Osteoblast (primary cell): ENCODE measurements around the gene CPN1. TPM values are rescaled to one million over a fixed set of nuclear protein-coding genes. Genes with fewer than 3 reads are reported as not detected.
A peak's percentile ranks its signal among the peaks of the same experiment; 100 is the strongest.

Experiments
- DNase-seq: peaks from one replicate; pipeline ENCODE4 v3.0.0; 2011; ENCODE audit warnings: low spot score, mixed read lengths; ENCODE audit not compliant: insufficient read length; ENCODE audit errors: missing footprints
- H2AFZ ChIP-seq: 2 replicates; pipeline ENCODE4 v1.6.0; 2011; ENCODE audit warnings: mild to moderate bottlenecking, low read length
- H3K27ac ChIP-seq: 2 replicates; pipeline ENCODE4 v1.5.1; 2011; ENCODE audit warnings: mild to moderate bottlenecking, low read depth, low read length, moderate library complexity
- H3K27me3 ChIP-seq: 2 replicates; pipeline ENCODE4 v1.6.0; 2012; ENCODE audit warnings: mild to moderate bottlenecking, control low read depth, inconsistent platforms, low read length, moderate library complexity; ENCODE audit not compliant: insufficient read depth
- H3K36me3 ChIP-seq: 2 replicates; pipeline ENCODE4 v1.5.1; 2011; ENCODE audit warnings: mild to moderate bottlenecking, low read length, control low read depth, moderate library complexity; ENCODE audit not compliant: insufficient read depth
- H3K4me1 ChIP-seq: 2 replicates; pipeline ENCODE4 v1.5.1; 2011; ENCODE audit warnings: mild to moderate bottlenecking, low read length, control low read depth, moderate library complexity; ENCODE audit not compliant: insufficient read depth
- H3K4me2 ChIP-seq: 2 replicates; pipeline ENCODE4 v1.6.0; 2011; ENCODE audit warnings: mild to moderate bottlenecking, low read length; ENCODE audit not compliant: insufficient read depth
- H3K4me3 ChIP-seq: fragments of 200-600 bp; sonication (generic); 3 replicates; pipeline ENCODE4 v1.5.1; 2012; ENCODE audit warnings: mild to moderate bottlenecking, low read length, inconsistent platforms; ENCODE audit not compliant: insufficient read depth
- H3K79me2 ChIP-seq: 2 replicates; pipeline ENCODE4 v1.6.0; 2012; ENCODE audit warnings: mild to moderate bottlenecking, low read length, control low read depth, inconsistent platforms; ENCODE audit not compliant: insufficient read depth
- H3K9me3 ChIP-seq: 2 replicates; pipeline ENCODE4 v1.5.1; 2011; ENCODE audit warnings: low read depth, low read length, control low read depth
- H4K20me1 ChIP-seq: 2 replicates; pipeline ENCODE4 v1.6.0; 2012; ENCODE audit warnings: mild to moderate bottlenecking, low read length, control low read depth; ENCODE audit not compliant: insufficient read depth
- total RNA-seq: library from RNA; depleted of rRNA; stranded (reverse); fragments of >200 nt; gene quantifications from 2 replicates; pipeline ENCODE4 v1.2.3, GENCODE V29; 2012
- TF ChIP-seq, protein P1 (sequence below): IDR thresholded peaks from 2 replicates; pipeline ENCODE4 v1.5.1; 2011; ENCODE audit warnings: mild to moderate bottlenecking, low read depth, low read length, moderate library complexity; ENCODE audit errors: extremely low read depth

Gene CPN1
- total RNA-seq, 1 donor = not detected

DNA sequence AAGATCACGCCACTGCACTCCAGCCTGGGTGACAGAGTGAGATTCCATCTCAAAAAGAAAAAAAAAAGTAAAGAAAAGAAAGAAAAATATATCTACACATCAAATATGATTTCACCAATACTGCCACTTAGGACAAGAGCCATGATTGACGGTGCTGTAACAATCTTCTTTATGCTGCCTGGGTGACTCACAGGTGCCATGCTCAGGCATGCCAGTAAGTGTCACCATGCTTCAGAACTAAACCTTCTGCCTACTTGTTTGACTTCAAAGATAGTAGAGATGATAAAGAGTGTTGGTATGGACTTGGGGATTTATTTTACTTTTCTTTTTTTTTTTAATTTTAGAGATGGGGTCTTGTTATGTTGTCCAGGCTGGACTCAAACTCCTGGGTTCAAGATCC lies 38.3 kb downstream of the CPN1 start:
- Histone ChIP-seq H3K9me3 (no peaks in the 10 kb centered on the region), H3K79me2 (no peaks in the 10 kb centered on the region)
- no peak for DNase-seq

DNA sequence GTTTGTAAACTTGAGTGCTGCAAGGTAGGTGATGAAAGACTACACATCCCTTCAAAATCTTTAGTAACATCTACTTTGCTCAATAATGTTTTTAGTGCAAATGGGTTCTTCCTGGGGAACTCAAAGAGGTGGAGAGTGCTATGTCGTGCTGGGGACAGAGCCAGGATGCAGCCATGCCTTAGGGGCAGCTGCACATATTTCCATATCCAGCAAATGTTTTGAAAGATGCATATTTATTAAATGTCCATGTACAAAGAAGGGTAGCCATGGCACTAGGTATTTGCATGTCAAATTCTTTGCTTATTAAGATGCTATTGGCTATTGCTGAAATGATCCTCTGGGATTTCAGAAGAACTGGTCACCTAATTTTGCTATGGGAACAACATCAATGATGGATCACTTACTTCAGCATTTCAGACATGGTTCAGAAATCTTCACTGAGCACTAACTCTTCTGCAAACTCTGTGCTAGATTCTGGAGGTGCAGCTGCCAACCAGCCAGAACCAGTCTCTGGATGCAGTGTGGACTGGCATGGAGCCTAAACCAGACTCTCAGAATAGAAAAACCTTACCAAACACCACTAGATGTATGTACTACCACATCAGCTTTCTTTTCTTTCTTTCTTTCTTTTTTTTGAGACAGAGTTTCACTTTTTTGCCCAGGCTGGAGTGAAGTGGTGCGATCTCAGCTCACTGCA lies 40.2 kb downstream of the CPN1 start:
- TF ChIP-seq, protein P1, sequence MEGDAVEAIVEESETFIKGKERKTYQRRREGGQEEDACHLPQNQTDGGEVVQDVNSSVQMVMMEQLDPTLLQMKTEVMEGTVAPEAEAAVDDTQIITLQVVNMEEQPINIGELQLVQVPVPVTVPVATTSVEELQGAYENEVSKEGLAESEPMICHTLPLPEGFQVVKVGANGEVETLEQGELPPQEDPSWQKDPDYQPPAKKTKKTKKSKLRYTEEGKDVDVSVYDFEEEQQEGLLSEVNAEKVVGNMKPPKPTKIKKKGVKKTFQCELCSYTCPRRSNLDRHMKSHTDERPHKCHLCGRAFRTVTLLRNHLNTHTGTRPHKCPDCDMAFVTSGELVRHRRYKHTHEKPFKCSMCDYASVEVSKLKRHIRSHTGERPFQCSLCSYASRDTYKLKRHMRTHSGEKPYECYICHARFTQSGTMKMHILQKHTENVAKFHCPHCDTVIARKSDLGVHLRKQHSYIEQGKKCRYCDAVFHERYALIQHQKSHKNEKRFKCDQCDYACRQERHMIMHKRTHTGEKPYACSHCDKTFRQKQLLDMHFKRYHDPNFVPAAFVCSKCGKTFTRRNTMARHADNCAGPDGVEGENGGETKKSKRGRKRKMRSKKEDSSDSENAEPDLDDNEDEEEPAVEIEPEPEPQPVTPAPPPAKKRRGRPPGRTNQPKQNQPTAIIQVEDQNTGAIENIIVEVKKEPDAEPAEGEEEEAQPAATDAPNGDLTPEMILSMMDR = no peak
- Histone ChIP-seq H3K36me3 (no peaks in the 10 kb centered on the region), H3K27ac (no peak overlapping the region), H3K79me2 (no peaks in the 10 kb centered on the region), H2AFZ (no peak overlapping the region), H3K4me1 (peaks cover 28% of the 10 kb centered on the region), H3K4me2 (no peak overlapping the region), H3K9me3 (no peaks in the 10 kb centered on the region), H4K20me1 (no peaks in the 10 kb centered on the region), H3K4me3 (no peak overlapping the region), H3K27me3 (no peaks in the 10 kb centered on the region)
- no peak for DNase-seq

More for the DNA sequence above, 38.3 kb downstream of the CPN1 start:
- TF ChIP-seq, protein P1 = no peak
- Histone ChIP-seq H3K27me3 (no peaks in the 10 kb centered on the region), H3K4me3 (no peak overlapping the region), H2AFZ (peak overlapping the region; percentile 71), H3K36me3 (no peaks in the 10 kb centered on the region), H3K4me2 (no peak overlapping the region), H3K4me1 (peaks cover 23% of the 10 kb centered on the region), H4K20me1 (no peaks in the 10 kb centered on the region), H3K27ac (no peak overlapping the region)

DNA sequence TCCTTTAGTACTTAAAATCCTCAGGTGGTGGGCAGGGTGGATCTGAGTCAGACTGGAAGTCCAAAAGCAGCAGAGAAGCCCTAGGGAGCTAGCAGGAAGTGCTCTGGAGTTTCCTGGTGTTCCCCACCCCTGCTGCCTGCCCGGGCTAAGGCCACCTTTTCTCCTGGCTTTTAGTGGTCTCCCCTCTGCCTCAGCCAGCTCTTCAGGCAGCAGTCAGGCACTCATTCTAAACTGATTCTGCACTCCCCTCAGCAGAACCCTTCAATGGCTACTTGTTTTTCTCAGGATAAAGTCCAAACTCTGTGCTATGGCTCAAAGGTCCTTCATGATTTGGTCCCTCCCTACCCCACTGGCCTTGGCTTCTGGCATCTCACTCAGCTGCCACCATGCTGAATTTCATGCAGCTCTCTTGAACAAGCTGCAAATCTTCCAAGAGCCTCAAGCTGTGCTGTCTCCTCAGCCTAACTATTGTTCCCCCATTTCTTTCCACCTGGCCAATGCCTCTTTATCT lies 43.1 kb downstream of the CPN1 start:
- H3K36me3 ChIP-seq = no peaks in the 10 kb centered on the region
- H3K79me2 ChIP-seq = no peaks in the 10 kb centered on the region
- TF ChIP-seq, protein P1 = no peak
- DNase-seq = peak; percentile 42
- H3K9me3 ChIP-seq = no peaks in the 10 kb centered on the region
- peak overlapping the region; percentile 26 for H3K4me2 ChIP-seq
- no peak overlapping the region for H3K27ac ChIP-seq
- H4K20me1 ChIP-seq = no peaks in the 10 kb centered on the region
- peak overlapping the region; percentile 63 for H2AFZ ChIP-seq
- H3K27me3 ChIP-seq = no peaks in the 10 kb centered on the region
- H3K4me1 ChIP-seq = peaks cover 9% of the 10 kb centered on the region
- H3K4me3 ChIP-seq = no peak overlapping the region

DNA sequence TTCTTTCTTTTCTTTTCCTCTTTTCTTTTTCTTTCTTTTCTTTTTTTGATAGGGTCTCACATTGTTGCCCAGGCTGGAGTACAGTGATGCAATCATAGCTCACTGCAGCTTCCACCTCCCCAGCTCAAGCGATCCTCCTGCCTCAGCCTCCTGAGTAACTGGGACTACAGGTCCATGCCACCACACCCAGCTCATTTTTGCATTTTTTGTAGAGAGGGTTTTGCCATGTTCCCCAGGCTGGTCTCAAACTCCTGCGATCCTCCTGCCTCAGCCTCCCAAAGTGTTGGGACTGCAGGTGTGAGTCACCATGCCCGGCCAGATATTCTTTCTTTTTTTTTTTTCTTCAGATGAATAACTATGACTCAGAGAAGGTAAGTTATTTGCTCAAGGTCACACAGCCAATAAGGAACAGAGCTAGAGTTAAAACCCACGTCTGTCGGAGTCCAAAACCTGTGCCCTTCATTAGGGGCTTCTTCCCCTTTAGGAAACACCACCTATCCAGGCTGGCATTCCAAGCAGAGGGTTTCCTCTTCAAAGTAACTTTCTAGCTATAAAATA lies 43.8 kb downstream of the CPN1 start:
- Histone ChIP-seq H3K36me3 (no peaks in the 10 kb centered on the region), H3K79me2 (no peaks in the 10 kb centered on the region), H3K4me1 (peaks cover 8% of the 10 kb centered on the region), H3K4me3 (no peak overlapping the region), H3K27ac (no peak overlapping the region), H3K4me2 (peak overlapping the region; percentile 26), H2AFZ (no peak overlapping the region), H3K9me3 (no peaks in the 10 kb centered on the region), H3K27me3 (no peaks in the 10 kb centered on the region), H4K20me1 (no peaks in the 10 kb centered on the region)
- no peak for DNase-seq
- TF ChIP-seq, protein P1 = no peak
